HG03439 (cell line): ENCODE measurements around the gene RPN1.
"Not testable (repeated sequence)": the region's sequence is repeated elsewhere in the genome, so short reads cannot be mapped to it uniquely, and the experiment has no call there.

ENCODE experiments used
- ATAC-seq: cut with Tn5 transposase; IDR thresholded peaks from one replicate; pipeline ENCODE4 v1.9.1; 2021; ENCODE audit warnings: mild to moderate bottlenecking, moderate library complexity; ENCODE audit not compliant: unreplicated experiment

Gene RPN1

DNA sequence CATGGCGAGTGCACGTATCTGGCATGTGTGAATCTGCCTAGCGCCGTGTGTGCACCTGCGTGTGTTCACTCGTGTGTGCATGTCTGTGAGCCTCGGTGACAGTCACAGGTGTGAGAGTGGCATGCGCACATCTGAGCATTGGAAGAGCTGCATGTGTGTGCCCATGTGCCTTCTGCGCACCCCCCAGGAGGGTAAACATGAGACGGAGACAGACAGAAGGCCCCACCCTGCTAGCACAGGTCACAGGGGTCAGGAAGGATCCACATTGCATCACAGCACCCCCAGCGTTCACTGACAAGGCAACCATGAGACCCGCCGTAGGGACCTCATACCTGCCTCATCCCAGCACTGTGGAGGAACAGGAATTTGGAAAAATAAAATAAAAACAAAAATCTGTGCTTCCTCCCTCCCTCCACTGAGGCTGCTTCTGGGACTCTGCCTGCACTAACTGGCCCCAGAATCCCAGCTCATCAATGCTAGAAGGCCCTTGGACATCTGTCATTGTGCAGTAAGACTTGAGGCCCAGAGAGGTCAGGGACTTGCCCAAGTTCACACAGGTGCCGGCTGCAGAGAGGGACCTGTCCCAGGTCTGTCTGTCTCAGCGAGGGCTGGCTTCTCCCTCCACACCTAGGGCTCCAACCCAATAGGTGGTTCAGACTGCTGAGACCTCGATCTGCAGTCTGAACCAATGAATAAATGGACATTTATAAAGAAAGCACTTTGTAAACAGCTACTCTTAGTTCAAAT lies 37.4 kb downstream of the RPN1 start:
- ATAC-seq: no peak

DNA sequence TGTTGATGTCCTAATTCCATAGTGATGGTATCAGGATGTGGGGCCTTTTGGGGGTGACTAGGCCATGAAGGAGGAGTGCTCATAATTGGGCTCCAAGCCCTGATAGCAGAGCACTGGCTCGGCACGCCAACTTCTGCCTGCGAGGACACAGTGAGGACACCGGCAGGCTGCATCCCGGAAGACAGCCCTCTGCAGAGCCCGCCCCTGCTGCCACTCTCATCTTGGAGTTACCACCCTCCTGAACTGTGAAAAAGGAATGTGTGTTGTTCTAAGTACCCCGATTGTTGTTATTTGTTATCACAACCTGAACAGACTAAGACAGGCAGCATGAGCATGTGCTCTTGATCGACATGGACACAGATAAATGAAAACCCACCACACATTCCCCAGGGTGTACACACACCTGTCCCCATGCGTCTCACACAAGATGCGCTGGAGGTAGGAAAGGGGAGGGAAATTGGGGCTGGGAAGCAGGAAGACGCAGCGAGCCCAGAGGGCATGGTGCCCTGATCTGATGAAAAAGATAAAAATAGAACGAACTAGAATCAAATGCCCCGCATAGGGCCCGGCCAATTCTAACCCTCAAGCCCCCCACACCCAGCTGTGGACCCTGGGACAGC lies 40.1 kb downstream of the RPN1 start:
- no peak for ATAC-seq

DNA sequence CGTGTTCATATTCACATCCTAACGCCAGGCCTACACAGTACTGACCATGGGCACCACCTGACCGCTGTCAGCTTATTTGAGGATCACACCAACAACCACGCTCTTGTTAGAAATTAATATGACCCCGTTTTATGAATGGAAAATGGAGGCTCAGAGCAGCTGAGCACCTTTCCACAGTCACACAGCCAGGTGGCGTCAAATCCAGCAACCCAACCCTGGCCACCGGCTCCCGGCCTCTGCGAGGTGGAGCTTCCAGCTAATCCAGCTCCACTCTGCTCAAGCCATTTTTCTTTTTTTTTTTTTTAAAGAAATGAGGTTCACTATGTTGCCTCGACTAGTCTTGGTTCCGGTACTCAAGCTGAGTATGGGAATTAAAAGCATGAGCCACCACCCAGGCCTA lies 41.3 kb downstream of the RPN1 start:
- ATAC-seq: no peak

DNA sequence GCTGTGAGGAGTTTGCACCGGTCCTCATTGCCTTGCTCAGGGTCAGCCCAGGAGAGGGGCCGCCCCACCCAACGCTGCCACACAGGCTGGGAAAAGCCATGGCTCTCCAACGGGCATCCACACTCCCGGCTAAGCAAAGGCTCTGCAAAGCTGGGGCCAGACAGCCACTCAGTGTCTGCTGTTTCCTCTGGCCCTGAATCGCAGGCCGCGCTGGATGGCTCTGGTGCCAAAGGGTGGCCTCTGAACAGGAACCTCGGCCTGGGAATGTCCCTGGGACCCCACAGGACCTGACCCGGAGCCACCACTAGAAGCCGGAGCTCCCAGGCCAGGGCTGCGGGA lies 42.9 kb downstream of the RPN1 start:
- ATAC-seq: no peak

DNA sequence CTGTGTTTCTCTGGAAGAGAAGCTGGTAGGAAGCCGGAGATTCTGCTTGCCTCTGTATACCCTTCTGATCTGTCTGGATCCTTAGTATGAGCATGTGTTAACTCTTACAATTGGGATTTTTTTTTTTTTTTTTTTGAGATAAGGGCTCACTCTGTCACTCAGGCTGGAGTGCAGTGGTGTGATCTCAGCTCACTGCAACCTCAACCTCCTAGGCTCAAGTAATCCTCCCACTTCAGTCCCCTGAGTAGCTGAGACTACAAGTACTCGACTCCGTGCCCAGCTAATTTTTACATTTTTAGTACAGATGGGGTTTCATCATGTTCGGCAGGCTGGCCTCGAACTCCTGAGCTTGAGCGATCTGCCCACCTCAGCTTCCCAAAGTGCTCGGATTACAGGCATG lies 44.5 kb downstream of the RPN1 start:
- no peak for ATAC-seq

DNA sequence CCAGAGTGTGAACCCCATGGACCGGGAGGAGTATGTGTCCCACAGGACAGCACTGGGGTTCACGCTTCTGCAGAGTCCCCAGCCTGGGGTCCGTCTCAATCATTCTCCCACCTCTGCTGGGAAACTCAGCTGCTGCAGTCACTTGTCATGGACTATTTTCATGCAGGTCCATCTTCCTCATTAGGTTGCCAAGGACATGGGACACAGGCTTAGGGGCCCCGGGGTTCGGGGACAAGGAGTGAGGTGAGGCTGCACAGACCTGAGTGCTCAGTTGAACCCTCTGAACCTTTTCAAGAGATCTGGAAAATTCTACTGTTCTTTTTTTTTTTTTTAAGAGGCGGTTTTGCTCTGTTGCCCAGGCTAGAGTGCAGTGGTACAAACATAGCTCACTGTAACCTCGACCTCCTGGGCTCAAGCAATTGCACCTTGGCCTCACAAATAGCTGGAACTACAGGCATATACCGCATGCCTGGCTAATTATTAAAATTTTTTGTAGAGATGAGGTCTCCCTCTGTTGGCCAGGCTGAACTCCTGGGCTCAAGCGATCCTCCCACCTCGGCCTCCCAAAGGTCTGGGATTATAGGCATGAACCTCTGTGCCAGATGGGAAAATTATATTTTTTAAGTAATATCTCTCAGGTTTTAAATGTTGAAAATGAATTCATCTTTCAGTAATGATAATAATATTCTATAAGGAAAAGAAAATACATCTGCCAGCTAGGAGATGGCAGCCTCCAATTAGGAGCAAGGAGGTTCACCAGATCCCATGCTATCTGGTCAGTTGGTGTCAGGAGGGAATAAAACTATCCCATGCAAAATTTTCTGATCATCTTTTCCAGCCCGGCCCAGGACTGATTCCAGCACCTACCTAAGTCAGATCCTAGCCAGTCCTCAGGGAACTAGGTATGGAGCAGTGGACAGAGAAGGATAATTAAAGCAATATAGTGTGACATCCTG lies 45.2 kb downstream of the RPN1 start:
- no peak for ATAC-seq

DNA sequence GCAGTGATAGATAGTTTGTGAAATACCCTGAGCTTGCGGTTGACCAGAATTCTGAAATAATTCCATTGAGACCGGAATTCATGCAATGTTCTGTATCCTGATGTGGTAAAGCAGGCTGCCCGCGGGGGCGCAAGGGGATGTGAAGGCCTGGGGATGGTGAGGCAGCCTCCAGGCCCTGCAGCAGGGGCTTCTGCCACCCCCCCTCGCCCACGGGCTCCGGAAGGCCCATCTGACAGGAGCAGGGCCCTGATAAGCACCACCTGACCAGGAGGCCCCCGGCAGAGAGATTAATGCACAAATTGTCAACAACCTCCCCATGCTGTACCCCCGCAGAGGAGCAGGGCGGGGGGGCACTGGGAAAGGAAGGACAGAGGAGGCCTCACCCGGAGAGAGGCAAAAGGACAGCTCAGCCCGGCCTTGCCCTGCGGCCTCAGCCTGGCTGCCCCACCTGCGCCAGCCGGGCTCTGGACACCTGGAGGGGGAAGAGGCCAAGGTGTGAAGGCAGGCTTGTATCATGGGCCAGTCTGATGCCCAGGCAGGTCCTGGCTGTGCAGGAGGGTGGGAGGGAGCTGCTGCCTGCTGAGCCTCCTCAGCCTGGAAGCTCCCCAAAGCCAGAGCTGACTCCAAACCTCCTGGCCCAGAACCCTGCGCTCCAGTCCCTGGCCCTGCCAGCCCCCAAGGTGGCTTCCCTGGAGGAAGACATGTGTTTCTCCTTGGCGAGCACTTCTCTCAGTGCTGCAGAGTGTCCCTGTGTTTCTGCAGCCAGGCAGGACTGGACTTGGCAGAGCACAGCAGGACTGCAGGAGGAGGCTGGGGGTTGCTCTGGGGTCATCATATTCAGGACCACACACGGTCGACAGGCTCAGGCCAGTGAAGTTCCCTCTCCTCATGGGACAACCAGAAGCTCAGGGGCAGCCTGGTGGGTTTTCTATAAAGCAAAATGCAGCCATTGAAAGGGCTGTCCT lies 46.5 kb downstream of the RPN1 start:
- no peak for ATAC-seq

DNA sequence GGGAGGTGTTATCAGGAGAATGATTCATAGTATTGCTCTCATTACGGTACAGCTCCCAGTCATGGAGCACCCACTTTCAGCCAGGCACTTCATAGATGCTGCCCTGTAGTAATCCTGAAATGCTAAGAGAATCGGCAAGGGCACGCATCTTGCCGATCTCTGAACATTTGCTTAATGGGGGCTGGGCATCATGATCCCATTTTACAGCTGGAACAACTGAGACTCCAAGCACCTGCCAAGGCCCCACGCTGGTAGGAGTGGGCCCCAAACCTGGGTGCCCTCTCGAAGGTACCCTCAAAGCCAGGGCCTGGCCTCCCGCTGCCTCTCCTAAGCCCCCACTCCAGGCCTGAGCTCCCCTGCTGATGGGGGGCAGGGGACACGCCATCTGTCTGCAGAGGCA lies 47.3 kb downstream of the RPN1 start:
- ATAC-seq: no peak

DNA sequence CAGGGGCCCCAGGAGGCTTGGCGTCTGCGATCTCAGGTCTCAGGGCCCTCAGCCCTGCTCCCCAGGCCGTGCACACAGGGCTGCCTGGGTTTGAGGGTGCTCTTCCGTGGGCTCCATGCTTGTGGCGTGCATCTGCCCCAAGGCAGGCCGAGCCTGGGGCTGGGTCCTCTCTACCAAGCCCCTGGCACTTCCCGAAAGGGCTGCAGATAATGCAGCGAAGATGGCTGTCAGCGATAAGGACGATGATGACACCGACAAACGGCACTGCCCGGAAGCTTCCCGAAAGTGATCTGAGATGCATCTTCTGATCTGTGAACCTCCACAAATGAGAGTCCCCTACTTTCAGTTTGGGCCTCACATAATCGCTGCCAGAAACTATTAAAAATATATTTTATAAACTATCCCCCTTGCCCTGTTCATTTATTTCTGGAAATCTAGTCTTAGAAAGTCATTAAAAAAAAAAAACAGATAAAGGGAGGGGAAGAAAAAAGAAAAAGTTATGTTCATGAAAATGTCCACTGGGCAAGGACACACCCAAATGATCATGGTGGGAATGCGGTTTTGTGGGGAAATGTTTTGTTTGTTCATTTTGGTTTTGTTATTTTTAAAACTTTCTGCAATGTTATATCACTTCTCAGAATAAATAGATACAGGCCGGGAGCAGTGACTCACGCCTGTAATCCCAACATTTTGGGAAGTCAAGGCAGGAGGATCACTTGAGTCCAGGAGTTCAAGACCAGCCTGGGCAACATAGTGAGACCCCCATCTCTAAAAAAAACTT lies 51.5 kb downstream of the RPN1 start:
- ATAC-seq: no peak

DNA sequence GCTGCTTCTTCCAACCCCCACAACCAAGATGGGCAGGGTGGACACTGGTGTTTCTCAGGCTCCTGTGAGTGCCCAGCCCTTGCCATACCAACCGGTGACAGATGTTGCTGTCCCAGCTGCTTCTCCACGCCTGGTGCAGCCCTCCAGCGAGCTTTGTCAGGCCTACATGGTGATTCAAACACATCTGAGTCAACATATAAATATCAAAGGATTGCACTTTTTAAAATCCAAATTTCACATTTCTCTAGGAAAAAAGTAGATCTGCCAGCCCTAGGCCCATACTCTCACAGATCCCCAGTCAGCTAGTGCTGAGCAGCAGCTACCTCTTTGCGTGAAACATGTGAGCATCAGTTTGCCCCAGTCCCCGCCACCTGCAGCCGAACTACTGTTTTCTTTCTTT lies 52.7 kb downstream of the RPN1 start:
- ATAC-seq: no peak

DNA sequence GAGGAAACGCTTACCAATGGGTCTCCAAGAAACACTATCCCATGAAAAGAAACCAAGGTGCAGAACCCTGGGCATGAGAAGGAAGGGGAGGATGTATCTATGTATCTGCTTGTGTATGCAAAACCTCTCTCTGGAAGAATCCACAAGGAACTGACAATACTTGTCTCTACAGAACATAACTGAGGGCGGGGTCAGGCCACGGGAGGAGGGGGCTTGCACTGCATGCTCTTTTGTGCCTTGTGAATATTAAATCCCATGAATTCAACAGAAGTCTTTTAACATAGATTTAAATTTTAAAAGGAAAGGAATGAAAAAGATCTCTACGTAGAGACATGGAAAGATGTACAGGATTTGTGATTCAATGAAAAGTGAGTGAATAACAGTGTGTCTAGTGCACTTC lies 57.8 kb downstream of the RPN1 start:
- ATAC-seq: no peak

DNA sequence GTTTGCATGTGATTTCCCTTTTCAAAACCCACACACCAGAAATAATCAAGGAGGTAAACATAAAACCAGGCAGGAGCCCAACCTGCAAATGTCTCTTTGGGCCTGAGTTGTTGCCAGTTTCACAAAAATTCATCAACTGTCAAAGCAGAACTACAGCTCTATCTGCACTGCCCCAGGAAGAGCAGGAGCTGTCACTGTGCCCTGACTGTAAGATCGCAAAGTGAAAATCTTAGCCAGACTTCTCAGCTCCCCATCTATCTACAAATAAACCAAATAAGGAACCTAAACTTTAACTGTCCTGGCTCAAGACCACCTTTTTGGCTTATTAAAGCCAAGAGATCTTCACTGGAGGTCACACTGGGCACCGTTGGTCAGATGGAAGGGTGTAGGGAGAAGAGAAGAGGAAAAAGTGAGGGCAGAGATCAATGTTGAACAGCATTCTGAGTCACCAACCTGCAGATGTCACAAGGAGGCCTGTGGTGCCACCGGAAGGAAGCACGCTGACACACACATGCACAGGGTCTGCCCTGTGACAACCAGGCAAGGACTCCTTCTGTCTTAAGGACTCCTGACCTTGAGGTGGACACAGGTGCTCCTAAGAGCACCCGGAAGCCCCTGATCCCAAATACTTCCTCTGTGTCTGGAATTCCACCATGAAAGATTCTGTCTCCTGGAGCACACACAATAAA lies 58.7 kb downstream of the RPN1 start:
- no peak for ATAC-seq

DNA sequence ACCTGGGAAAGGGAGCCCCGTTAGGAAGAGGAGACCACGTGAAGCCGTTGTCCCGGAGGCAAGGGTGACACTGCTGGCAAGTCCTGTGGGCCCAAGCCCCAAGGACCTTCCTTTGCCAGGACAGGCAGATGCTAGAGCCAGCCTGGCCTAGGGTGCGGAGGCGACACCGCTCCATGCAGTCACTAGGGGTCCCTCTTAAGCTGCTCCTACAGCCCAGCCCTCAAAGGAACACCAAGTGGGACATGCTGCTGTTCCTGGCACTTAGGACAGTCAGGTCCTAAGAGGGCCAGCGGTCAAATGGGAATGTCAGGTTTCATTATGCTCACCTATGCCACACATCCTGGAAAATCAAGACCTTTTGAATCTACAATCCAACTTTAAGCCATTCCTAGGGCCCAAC lies 59.7 kb downstream of the RPN1 start:
- ATAC-seq: no peak

DNA sequence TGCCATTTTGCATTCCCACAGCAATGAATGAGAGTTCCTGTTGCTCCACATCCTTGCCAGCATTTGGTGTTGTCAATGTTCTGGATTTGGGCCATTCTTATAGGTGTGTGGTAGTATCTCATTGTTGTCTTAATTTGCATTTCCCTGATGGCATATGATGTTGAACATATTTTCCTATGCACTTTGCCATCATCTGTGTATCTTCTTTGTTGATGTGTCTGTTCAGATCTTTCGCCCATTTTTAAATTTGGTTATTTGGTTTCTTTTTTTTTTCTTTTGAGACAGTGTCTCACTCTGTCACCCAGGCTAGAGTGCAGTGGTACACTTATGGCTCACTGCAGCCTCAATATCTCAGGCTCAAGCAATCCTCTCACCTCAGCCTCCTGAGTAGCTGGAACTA lies 60.6 kb downstream of the RPN1 start:
- ATAC-seq: not testable (repeated sequence)

DNA sequence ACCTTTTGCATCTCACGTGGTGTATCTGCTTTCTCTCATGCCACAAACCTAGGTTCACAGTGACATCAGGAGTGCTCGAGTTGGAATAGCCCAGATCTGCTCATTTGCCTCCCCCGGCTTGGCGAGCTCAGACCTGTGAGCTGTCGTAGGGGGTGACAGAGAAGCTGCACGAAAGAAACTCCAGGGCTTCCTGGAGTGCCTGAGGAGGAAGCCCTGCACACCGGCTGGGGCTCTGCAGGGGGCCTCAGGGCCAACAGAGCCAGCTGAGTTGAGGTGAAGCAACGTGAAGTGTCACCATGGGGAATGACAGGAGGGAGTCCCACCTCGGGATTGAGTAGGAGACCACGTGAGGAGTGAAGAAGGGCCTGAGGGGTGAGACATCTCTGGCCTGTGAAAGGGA lies 62.5 kb downstream of the RPN1 start:
- ATAC-seq: no peak

DNA sequence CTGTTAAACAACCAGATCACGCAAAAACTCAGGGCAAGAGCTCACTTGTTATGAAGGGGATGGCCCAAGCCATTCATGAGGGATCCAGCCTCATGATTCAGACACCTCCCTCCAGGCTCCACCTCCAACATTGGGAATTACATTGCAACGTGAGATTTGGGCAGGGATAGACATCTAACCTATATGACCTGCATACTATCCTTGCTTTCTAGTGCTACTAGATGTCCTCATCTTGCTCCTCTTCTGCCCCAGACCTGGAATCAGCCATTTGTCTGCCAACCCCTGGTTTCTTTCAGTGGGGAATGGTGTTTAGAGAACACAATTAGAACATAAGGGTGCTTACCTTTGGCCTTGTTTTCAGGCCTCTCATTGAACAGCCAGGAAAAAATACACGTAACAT lies 63.2 kb downstream of the RPN1 start:
- no peak for ATAC-seq

DNA sequence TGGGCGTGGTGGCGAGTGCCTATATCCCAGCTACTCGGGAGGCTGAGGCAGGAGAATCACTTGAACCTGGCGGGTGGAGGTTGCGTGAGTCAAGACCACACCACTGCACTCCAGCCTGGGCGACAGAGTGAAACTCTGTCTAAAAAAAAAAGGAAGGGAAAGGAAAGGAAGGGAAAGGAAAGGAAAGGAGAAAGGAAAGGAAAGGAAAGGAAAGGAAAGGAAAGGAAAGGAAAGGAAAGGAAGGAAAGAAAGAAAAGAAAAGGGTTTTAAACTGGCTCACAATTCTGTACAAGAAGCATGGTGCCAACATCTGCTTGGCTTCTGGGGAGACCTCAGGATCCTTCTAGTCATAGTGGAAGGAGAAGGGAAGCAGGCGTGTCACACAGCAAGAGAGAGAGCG lies 63.7 kb downstream of the RPN1 start:
- not testable (repeated sequence) for ATAC-seq

DNA sequence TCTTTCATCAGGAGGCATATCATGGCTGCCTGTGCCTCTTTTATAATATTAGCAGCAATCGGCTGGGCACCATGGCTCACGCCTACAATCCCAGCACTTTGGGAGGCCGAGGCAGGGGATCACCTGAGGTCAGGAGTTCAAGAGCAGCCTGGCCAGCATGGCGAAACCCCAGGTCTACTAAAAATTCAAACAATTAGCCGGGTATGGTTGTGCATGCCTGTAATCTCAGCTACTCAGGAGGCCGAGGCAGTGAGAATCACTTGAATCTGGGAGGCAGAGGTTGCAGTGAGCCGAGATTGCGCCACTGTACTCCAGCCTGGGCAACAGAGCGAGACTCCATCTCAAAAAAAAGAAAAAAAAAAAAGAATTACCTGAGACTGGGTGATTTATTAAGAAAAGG lies 64.2 kb downstream of the RPN1 start:
- not testable (repeated sequence) for ATAC-seq

DNA sequence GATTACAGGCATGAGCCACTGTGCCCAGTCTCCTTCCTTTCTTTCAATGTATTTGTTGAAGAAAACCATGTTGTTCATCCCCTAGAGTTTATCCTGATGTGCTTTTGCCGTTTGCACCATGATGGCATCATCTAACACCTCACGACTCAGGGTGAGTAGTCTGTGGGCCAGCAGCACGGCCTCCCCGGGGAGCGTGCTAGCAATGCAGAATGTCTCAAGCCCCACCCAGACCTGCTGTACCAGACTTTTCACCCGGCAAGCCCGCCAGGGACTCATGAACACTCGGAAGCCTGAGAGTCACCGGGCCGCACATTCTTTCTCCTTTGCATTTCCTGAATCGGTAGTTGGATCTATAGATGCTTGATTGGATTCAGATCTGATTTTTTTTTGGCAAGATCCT lies 64.6 kb downstream of the RPN1 start:
- ATAC-seq: no peak
